ENCODE results near the gene ATG14. TPM values are rescaled to one million over a fixed set of nuclear protein-coding genes. Genes with fewer than 3 reads are reported as not detected.

ATG14 gene
- total RNA-seq, 1 donor from 2014 or later: 13.2 TPM

DNA sequence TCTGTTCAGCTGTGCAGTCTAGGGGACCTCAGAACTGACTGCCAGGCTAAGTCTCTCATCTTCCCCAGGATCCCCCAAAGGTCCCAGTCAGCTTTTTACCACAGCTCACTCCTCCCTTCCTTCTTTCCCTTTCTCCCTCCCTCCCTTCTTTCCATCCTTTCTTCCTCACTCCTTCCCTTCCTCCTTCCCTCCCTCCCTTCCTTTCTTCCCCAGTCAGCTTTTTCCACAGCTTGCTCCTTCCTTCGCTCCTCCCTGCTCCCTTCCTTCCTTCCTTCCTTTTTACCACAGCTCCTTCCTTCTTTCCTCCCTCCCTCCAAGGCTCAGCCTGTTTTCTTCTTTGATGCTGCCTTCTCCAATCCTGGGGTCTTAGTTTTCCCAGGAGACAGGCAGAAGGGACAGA lies 39.2 kb downstream of the ATG14 start:
- no peak overlapping the region for H3K27ac ChIP-seq (replicated peaks)
- TF ChIP-seq, protein P1, sequence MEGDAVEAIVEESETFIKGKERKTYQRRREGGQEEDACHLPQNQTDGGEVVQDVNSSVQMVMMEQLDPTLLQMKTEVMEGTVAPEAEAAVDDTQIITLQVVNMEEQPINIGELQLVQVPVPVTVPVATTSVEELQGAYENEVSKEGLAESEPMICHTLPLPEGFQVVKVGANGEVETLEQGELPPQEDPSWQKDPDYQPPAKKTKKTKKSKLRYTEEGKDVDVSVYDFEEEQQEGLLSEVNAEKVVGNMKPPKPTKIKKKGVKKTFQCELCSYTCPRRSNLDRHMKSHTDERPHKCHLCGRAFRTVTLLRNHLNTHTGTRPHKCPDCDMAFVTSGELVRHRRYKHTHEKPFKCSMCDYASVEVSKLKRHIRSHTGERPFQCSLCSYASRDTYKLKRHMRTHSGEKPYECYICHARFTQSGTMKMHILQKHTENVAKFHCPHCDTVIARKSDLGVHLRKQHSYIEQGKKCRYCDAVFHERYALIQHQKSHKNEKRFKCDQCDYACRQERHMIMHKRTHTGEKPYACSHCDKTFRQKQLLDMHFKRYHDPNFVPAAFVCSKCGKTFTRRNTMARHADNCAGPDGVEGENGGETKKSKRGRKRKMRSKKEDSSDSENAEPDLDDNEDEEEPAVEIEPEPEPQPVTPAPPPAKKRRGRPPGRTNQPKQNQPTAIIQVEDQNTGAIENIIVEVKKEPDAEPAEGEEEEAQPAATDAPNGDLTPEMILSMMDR (IDR thresholded peaks at IDR 0.05; ENCODE audit: borderline replicate concordance): no peak
- no peaks in the 10 kb centered on the region for H3K9me3 ChIP-seq (replicated peaks)
- H3K4me3 ChIP-seq: no peak overlapping the region
- H3K4me1 ChIP-seq: peaks cover 3% of the 10 kb centered on the region
- intact Hi-C loops (cut with micrococcal nuclease): no loop called here
- H3K27me3 ChIP-seq (ENCODE audit: low read depth): no peaks in the 10 kb centered on the region
- H3K36me3 ChIP-seq: peaks cover 52% of the 10 kb centered on the region
- DNase-seq: no peak

- H3K4me3 ChIP-seq: no peak overlapping the region
- TF ChIP-seq, protein P1 (IDR thresholded peaks at IDR 0.05; ENCODE audit: borderline replicate concordance): no peak
- no peaks in the 10 kb centered on the region for H3K27me3 ChIP-seq (ENCODE audit: low read depth)
- no peaks in the 10 kb centered on the region for H3K9me3 ChIP-seq (replicated peaks)
- no peak for DNase-seq
- H3K4me1 ChIP-seq: peaks cover 3% of the 10 kb centered on the region
- intact Hi-C loops (cut with micrococcal nuclease): no loop called here
- H3K36me3 ChIP-seq: peaks cover 52% of the 10 kb centered on the region
- no peak overlapping the region for H3K27ac ChIP-seq (replicated peaks)
These were observed 40.7 kb downstream of the ATG14 start for GRCh38 chr14:55370883-55371455.

DNA sequence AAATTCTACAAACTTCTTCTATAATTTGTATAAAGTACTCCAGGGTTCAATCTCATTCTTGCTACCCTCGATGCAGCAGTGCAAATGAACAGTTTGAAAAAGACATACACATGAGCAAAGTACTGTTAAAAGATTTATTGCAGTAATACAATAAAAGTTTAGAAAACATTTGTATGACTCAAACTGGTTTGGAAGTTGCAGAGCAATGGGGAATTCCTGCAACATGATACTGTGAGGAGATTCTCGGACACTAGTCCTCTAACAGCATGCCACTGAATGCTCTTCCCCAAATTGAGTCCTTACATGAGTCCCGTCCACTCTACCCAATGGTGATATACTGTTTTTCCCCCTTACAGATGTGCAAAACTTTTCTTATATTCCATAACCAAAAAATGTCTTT lies 45.4 kb downstream of the ATG14 start:
- DNase-seq: no peak
- intact Hi-C loops (cut with micrococcal nuclease): no loop called here
- no peaks in the 10 kb centered on the region for H3K9me3 ChIP-seq (replicated peaks)
- TF ChIP-seq, protein P1 (IDR thresholded peaks at IDR 0.05; ENCODE audit: borderline replicate concordance): no peak
- H3K36me3 ChIP-seq: peaks cover 63% of the 10 kb centered on the region
- no peak overlapping the region for H3K4me3 ChIP-seq
- no peak overlapping the region for H3K27ac ChIP-seq (replicated peaks)
- no peaks in the 10 kb centered on the region for H3K27me3 ChIP-seq (ENCODE audit: low read depth)
- no peaks in the 10 kb centered on the region for H3K4me1 ChIP-seq

DNA sequence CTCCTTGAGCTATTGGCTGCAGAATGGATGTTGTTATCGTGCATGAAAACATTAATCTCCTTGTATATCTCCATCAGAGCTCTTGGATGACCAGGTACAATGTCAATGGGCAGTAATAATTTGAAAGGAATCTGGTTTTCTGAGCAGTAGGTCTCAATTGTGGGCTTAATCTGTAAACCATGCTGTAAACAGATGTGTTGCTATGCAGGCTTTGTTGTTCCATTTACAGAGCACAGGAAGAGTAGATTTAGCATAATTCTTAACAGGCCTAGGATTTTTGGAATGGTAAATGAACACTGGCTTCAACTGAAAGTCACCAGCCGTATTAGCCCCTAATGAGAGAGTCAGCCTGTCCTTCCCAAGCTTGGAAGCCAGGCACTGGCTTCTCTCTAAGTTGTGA lies 50.4 kb downstream of the ATG14 start:
- H3K4me3 ChIP-seq: no peak overlapping the region
- H3K9me3 ChIP-seq (replicated peaks): no peaks in the 10 kb centered on the region
- H3K27me3 ChIP-seq (ENCODE audit: low read depth): no peaks in the 10 kb centered on the region
- no peak overlapping the region for H3K27ac ChIP-seq (replicated peaks)
- H3K4me1 ChIP-seq: peaks cover 1% of the 10 kb centered on the region
- no peak for DNase-seq
- H3K36me3 ChIP-seq: peaks cover 23% of the 10 kb centered on the region
- TF ChIP-seq, protein P1 (IDR thresholded peaks at IDR 0.05; ENCODE audit: borderline replicate concordance): no peak
- intact Hi-C loops (cut with micrococcal nuclease): no loop called here

DNA sequence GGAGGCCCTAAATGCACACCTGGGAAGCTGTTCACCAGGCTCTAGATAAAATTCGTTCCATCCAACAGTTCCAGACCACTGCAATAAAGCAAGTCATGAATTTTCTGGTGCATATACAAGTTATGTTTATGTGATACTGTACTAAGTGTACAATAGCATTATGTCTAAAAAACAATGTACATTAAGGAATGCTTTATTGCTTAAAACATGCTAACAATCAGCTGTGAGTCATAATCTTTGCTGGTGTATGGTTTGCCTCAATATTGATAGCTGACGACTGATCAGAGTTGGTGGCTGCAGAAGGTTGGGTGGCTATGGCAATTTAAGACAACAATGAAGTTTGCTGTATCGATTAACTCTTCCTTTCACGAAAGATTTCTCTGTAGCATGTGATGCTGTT lies 52.3 kb downstream of the ATG14 start:
- H3K9me3 ChIP-seq (replicated peaks): no peaks in the 10 kb centered on the region
- intact Hi-C loops (cut with micrococcal nuclease): loop anchor here (5.0 kb wide), 1 partner anchor 142 kb away; no protein-coding TSS in a partner anchor
- TF ChIP-seq, protein P1 (IDR thresholded peaks at IDR 0.05; ENCODE audit: borderline replicate concordance): no peak
- H3K27me3 ChIP-seq (ENCODE audit: low read depth): no peaks in the 10 kb centered on the region
- H3K36me3 ChIP-seq: peaks cover 18% of the 10 kb centered on the region
- H3K4me3 ChIP-seq: no peak overlapping the region
- peaks cover 20% of the 10 kb centered on the region for H3K4me1 ChIP-seq
- no peak for DNase-seq
- H3K27ac ChIP-seq (replicated peaks): no peak overlapping the region
